HK-2 (cell line): ENCODE measurements around the gene CNTNAP2.
A peak's percentile ranks its signal among the peaks of the same experiment; 100 is the strongest.
"Not testable (repeated sequence)": the region's sequence is repeated elsewhere in the genome, so short reads cannot be mapped to it uniquely, and the experiment has no call there.

Source experiments
- DNase-seq: peaks from one replicate; pipeline ENCODE4 v3.0.0-alpha.2; 2018; ENCODE audit not compliant: unreplicated experiment

Gene CNTNAP2

DNA sequence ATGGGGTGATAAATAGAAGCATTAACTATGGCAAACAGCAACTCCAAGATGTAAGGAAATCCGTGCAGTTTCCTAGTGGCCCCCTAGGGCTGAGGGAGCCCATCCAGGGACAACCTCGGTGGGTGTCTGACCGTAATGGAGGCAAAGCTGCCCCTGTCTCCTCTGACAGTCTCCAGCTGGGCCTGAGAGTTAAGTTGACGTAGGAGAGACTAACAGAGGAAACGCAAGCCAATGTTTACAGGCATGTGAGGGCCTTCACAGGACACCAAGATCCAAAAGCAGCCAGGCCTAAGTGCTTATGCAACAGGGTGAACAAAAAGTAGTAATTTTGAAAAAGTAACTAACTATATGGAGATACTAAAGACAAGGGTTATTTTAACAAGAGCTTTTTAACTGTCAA, 2144.0 kb downstream of the CNTNAP2 start:
- no peak for DNase-seq

DNA sequence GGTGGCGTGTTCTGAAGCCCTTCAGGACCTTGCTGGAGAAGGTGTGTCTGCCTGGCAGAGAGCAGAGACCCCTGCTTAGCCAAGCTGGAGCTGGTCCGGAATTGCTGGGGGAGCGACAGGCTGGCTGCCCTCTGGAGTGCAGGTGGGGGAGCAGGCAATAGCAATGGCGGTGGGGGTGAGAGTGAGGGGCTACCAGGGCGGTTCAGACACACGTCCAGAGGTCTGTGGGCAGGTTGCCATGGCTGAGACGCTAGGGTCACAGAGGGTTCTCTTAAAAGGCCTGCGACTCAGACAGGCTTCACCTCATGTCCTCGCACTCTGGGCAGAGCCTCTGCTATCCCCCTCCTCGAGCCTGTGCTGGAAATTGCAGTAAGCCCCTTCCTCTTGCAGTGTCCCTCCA, 2144.9 kb downstream of the CNTNAP2 start:
- no peak for DNase-seq

DNA sequence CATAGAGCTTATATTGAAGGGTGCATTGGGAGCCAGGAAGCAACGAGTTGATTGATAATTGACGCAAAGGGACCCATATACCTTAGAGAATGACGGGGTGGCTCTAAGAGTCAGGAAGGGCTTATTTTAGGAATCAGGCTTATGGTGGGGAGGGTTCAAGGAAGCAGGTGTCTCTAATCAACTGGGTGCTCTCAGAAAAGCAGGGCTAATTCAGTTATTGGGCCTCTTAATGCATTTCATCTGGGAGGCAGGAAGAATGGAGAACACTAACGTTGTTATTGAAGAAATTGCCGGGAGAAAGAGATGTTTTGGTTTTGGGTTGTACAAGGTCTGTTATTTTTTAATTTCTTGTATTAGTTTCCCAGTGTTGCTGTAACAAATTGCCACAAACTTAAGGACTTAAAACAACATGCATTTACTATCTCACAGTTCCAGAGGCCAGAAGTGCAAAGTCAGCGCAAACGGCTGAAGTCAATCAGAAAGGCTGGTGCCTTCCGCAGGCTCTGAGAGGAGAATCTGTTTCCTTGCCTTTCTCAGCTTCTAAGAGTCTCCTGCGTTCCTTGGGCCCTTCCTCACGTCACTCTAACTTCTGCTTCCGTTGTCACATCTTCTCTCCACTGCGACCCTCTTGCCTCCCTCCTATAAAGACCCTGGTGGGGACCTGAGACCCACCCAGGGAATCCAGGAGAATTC, 2145.5 kb downstream of the CNTNAP2 start:
- DNase-seq: no peak

DNA sequence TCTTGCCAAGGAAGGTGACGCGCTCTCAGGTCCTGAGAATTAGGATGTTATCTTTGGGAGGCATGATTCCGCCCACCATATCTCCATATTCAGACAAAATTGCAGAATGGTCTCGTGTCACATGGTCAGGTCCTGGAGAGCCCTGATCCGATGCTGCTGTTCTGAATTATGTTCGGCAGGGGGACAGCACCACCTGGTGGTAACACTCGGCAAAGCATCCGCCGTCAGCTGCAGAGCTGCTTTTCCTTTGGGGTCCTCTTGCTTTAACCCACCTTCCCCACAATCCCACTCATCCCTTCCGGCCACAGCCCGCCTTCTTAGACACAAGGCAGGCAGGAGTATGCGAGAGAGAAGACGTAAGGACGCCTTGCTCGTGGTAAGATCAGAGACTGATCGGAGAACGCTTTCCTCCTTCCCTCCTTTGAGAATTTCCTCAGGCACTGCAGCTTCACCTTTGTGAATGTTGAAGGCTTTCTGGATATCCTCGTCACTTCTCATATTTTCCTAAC, 2146.2 kb downstream of the CNTNAP2 start:
- peak; percentile 51 for DNase-seq

DNA sequence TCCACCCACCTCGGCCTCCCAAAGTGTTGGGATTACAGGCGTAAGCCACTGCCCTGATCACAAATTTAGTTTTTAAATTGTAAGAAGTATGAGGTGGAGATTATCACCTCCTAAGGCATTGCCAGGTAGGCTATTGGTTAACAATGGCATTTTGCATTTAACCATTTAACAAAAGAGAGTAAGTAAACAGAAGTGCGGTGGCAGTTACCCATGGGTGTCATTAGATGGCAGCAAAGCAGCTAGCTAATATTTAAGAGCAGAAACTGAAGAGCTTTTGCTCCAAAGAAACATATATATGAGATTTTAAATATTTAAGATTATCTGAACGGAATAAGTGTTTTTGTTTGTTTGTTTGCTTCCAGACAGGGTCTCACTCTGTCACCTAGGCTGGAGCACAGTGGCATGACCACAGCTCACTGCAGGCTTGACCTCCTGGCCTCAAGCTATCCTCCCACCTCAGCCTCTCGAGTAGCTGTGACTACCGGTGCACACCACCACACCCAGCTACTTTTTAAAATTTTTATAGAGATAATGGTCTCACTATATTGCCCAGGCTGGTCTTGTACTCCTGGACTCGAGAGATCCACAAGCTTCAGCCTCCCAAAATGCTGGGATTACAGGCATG, 2148.4 kb downstream of the CNTNAP2 start:
- no peak for DNase-seq

DNA sequence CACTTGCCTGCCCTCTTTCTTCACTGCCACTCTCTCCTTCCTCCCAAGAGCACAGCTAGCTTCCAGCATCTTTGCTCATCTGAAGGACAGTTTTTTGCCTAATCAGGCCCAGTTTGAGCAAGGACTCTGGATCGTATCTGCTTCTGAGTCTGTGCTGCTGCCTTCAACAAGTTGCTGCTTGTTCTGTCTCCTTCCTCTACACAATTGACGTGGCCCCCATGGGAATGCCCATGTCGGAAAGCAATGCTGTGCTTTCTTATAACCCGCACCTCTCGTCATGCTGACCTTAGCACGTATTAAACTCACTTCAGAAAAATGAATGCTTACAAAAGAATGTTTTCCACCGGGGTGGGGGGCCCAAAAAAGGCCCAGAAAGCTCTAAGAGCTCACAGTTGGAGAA, 2149.3 kb downstream of the CNTNAP2 start:
- no peak for DNase-seq

DNA sequence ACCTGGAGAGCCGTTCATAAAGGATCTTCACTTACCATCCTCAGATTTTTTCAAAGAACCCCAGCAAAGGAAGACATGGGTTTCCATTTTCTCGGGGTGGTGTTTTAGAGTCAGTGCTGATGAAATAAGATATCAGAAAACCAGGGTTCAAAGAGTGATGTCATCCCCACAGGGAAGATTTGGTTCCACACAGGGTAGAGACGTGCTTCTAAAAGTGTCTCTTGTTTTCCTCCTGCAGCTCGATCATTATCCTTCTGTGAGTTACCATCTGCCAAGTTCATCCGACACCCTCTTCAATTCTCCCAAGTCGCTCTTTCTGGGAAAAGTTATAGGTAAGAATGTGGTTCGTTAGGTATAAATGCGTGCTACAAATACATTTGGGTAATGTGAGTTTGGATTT, 2150.2 kb downstream of the CNTNAP2 start:
- DNase-seq: no peak

DNA sequence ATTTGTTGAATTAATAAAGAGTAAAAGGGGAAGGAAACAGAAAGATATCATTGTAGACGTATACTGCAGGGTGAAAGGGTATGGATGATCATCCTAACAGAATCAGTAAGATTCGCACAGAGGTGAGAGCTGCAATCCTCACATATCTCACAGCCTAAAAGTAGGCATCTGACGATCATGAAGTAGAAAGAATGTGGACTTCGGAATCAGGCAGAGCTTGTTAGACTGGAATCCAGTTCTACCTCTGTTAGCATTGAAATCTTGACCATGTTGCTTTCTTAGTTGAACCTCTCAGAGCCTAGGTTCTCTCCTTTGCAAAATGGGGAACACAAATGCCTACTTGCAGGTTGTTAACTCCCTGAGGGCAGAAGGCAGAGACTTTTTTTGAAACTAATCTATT, 2154.0 kb downstream of the CNTNAP2 start:
- no peak for DNase-seq

DNA sequence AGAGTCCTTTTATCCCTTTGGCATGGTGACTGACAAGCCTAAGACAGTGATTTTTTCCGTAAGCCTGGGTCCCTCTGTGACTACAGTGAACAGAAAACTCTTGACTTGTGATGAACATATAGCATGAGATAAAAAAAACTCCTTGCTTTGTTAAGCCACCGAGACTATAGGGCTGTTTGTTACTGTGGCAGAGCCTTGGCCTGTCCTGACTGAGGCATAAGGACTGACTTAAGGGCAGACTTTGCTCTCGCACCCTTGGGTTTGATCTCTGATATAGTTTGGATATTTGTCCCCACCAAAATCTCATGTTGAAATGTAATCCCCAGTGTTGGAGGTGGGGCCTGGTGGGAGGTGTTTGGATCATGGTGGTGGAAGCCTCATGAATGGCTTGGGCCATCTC, 2157.5 kb downstream of the CNTNAP2 start:
- no peak for DNase-seq

DNA sequence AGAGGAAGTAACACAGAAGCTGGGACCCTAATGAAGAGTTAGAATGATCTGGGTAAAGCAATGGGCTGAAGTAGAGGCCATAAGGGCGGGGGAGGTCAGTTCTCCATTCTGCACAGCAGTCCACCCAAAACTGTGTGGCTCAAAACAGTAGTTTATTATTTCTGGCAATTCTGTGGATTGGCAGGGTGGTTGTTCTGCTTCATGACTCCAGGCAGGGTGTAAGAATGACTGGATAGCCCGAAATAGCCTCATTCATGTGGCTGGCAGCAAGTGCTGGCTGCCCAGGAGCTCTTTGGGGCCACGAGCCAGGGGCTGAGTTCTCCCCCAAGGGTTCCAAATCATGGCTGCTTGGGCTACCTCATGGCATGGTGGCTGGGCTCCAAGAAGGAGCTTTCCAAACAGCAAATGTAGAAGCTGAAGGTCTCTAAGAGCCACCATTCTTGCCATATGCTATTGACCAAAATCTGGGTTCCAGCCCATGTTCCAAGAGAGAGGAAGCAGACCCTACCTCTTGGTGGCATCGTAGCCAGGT, 2158.8 kb downstream of the CNTNAP2 start:
- DNase-seq: no peak

DNA sequence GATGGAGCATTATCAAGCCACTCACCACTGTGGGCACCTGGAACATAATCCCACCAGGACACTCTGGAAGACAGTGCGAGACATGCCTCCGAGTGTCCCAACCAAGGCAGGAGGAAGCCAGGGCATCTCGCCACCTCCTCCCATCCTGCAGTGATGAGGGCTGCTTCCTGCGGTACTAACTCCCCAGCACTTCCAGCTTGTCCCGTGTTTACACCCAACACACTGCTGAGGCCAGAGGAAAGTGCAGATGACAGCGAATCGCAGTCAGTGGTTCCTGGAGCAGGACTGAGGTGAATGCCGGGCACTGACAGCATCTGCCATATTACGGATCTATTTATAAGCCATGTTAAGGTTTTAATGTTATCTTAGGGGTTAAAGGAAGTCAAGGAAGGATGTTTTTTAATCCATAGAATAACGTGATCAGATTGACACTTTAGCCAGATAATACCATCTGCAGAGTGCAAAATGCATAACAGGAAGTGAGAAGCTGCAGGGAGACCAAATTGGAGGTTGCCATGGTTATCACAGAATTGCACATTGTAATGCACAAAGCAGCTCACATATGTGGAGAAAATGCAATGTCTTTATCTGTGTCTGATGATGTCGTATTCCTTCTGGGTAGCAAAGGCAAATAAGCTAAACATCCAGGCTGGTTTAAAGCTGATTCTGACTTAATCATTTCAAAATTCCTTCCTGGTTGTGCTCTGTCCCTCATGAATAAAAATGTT, 2159.9 kb downstream of the CNTNAP2 start:
- DNase-seq: no peak

DNA sequence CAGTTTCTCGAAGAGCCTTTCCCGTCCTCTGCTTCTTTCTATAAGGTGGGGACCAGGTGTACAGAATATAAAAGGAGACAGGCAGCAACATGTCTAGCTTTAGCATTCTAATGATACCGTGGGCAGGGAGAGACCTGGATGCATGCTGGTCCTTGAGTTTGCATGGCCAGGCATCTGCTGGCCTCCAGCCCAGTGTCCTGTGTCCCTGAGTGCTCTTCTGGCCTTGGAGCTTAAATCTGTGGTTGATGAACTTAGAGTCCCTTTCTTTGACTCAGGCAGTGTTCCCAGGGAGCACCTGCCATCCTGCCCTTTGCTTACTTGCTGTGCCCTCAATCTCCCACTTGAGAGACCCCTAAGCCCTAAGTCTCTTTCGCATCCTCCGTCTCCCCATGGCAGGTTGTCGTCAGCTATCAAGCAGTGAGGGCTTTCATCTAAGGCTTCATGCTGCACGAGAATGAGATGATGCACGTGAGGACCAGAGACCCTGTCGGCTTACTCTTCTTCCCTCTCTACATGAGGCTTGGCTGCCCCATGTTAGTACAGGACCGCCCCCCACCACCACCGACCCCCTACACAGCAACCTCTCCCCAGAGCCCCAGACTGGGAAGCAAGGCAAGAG, 2160.6 kb downstream of the CNTNAP2 start:
- DNase-seq: no peak

DNA sequence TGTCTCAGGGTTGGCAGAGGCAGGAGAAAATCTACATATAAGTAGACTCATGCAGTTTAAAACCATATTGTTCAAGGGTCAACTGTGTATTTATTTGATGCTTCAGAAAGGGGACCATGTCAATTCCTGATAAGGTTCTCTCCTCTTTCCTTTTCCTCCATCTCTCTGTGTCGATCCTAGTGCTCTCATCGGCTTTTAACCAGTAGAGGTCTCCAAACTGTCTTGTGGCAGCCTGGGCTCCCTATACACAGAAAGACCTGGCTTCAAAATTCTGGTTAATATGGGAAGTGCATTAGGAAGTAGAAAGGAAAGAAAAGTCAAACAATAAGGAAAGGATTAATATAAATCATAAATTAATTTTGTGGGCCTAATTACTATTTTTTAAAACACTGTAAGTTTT, 2169.5 kb downstream of the CNTNAP2 start:
- DNase-seq: no peak

DNA sequence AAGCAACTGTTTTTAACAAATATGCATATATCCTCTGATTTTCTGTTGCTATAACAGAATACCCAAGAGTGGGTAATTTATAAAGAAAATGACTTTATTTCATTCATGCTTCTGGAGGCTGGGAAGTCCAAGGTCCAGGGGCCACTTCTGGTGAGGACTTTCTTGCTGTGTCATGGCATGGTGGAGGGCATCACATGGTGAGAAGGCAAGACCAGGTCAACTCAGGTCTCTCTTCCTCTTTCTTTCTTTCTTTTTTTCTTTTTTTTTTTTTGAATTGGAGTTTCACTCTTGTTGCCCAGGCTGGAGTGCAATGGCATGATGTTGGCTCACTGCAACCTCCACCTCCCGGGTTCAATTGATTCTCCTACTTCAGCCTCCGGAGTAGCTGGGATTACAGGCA, 2170.9 kb downstream of the CNTNAP2 start:
- no peak for DNase-seq

DNA sequence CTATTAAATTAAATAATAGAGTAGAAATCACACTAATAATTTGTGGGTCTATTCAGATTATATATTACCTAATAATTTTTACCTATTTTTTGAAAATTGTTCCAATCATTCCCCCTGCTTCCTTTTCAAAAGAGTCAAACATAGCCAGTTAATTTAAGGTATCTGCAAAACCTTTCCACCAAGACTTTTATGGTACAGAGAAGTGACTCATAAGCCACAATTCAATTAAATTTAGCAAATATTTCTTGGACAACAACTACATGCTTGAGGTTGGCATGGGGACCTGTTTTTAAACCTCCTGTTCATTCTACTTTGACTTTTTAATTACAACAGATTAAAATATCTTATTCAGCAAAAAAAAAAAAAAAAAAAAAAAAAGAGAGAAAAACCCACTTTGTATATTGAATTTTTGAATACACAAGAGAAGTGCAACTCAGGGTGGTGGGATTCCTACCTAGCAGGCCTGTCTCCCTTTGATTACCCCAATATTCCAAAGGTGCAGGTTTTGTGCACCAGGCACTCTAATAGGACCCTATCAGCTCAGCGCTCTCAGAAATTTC, 2172.1 kb downstream of the CNTNAP2 start:
- no peak for DNase-seq

DNA sequence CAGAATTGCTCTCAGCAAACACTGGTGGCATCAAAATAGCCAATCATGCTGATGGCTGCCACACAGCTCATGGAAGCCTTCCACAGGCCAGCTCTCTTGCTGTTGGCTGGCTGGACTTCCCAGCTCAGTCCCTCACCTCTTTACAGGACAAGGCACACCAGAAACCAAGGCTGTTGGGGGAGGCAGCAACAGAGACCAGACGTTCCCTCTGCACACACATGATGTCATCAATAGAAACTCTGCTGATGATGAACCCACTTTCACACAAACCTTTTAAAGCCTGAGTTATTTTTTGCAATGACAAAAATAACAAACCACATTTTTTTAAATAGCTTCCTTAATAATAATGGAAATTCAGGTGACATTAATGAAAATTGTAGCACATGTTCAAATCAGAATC, 2173.0 kb downstream of the CNTNAP2 start:
- no peak for DNase-seq

DNA sequence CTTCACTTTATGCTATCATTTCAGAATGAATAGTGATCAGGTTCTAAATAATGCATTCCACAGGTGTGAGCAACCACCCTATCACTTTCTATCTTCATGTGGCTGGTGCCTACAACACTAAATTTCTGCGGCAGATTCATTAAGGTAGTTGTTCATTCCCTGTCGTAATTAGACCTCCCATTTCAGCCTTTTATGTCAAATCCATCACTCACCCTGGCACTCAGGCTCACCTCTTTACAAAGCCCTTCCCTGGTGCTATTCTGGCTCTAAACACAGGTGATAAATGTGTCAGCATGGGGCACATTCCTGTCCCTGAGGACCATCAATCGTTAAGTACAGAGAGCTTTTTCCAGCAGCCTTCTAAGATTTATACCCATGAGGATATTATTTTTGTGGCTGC, 2173.9 kb downstream of the CNTNAP2 start:
- DNase-seq: no peak

DNA sequence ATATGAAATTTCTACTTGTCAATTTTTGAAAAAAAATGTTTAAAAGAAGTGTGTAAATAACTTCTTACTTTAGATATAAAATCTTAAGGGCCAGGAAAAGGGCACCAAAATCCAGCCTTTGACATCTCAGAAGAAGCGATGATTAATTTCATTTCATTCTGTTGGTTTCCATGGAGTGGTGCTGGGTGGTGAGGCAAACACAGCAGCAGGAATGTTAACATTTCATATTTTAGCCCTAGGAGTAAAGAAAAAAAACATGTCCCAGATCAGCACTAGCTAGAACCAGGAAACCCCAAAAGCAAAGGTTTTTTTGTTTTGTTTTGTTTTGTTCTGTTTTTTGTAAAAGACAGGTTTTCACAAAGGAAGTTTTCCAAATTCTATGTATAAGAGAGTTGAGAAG, 2175.2 kb downstream of the CNTNAP2 start:
- DNase-seq: no peak

DNA sequence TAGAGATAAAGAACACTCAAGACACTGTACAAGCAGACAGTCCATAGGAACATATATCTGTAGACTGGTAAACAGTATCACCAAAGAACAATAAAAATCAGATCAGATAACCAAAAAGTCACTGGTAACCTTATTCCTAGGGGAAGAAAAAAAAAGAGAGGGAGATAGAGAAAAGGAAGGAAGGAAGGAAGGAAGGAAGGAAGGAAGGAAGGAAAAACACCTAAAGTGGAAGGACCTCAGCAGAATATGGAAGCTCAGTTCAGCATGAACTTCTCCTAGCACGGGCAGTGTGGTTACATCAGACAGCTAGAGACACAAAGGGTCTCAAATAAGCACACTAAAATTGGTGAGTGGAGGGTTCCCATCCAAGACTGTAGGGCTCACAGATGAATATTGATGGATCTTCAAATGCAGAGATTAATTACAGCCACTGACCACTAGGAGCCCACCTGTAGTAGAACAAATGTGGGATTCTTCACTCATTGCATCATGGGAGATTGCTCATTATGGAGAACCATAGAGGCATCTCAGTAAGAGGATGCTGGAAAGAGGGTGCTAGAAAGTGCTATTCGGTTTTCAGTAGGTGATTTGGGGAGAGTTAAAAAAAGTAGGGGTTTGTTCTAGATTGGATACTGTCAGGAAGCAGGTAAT, 2180.5 kb downstream of the CNTNAP2 start:
- DNase-seq: no peak

DNA sequence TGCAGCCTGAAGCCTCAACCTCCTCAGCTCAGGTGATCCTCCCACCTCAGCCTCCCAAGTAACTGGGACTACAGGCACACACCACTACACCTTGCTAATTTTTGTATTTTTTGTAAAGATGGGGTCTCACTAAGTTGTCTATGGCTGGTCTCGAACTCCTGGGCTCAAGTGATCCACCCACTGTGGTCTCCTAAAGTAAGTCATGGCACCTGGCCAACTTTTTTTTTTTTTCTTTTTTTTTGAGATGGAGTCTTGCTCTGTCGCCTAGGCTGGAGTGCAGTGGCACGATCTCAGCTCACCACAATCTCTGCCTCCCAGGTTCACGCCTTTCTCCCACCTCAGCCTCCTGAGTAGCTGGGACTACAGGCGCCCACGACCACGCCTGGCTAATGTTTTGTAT, 2182.2 kb downstream of the CNTNAP2 start:
- not testable (repeated sequence) for DNase-seq
